Trophoblast cell (in vitro differentiated cells and primary cell): ENCODE data around the gene CDK15.
"Not testable (repeated sequence)": the region's sequence is repeated elsewhere in the genome, so short reads cannot be mapped to it uniquely, and the experiment has no call there.

ENCODE experiments used
- DNase-seq, 2 donors: peaks; one replicate each; pipeline ENCODE4 v3.0.0-alpha.2; 2016
- H2AFZ ChIP-seq: 2 replicates; pipeline ENCODE4 v1.6.1; 2013; ENCODE audit warnings: low read length, moderate library complexity, mild to moderate bottlenecking; ENCODE audit not compliant: insufficient read depth, poor library complexity
- H2AK5ac ChIP-seq: 2 replicates; pipeline ENCODE4 v1.6.1; 2013; ENCODE audit warnings: mild to moderate bottlenecking, low read length
- H2BK120ac ChIP-seq: 2 replicates; pipeline ENCODE4 v1.6.1; 2013; ENCODE audit warnings: low read length, mild to moderate bottlenecking, moderate library complexity; ENCODE audit not compliant: insufficient read depth, poor library complexity
- H2BK12ac ChIP-seq: 2 replicates; pipeline ENCODE4 v1.6.1; 2013; ENCODE audit warnings: mild to moderate bottlenecking, low read length, moderate library complexity
- H2BK5ac ChIP-seq: 2 replicates; pipeline ENCODE4 v1.6.1; 2013; ENCODE audit warnings: low read length, low read depth, moderate library complexity, mild to moderate bottlenecking; ENCODE audit not compliant: poor library complexity
- H3K14ac ChIP-seq: 2 replicates; pipeline ENCODE4 v1.6.1; 2013; ENCODE audit warnings: mild to moderate bottlenecking, low read length
- H3K18ac ChIP-seq: 2 replicates; pipeline ENCODE4 v1.6.1; 2013; ENCODE audit warnings: mild to moderate bottlenecking, low read length
- H3K23ac ChIP-seq: 2 replicates; pipeline ENCODE4 v1.6.1; 2013; ENCODE audit warnings: low read length
- H3K27ac ChIP-seq: 2 replicates; pipeline ENCODE4 v1.5.1; 2013; ENCODE audit warnings: low read depth, mild to moderate bottlenecking, inconsistent platforms, low read length, moderate library complexity
- H3K27me3 ChIP-seq: 2 replicates; pipeline ENCODE4 v1.6.1; 2013; ENCODE audit warnings: inconsistent platforms, mild to moderate bottlenecking, low read length, moderate library complexity; ENCODE audit not compliant: insufficient read depth
- H3K36me3 ChIP-seq, 2 experiments: 1 replicate in 1 of 2; 2 replicates in 1 of 2; pipeline ENCODE4 v1.6.1; 2013; ENCODE audit warnings: low read length in 2 of 2, mild to moderate bottlenecking in 2 of 2, moderate library complexity in 1 of 2; ENCODE audit not compliant: insufficient read depth in 2 of 2, control insufficient read depth in 1 of 2
- H3K4ac ChIP-seq: 2 replicates; pipeline ENCODE4 v1.6.1; 2013; ENCODE audit warnings: low read depth, mild to moderate bottlenecking, low read length, moderate library complexity
- H3K4me1 ChIP-seq, 2 experiments: 1 replicate in 1 of 2; 2 replicates in 1 of 2; pipeline ENCODE4 v1.6.1; 2013; ENCODE audit warnings: low read length in 2 of 2, mild to moderate bottlenecking in 2 of 2, moderate library complexity in 1 of 2; ENCODE audit not compliant: insufficient read depth in 2 of 2, control insufficient read depth in 1 of 2
- H3K4me2 ChIP-seq: 2 replicates; pipeline ENCODE4 v1.6.1; 2013; ENCODE audit warnings: inconsistent platforms, mild to moderate bottlenecking, low read length, moderate library complexity
- H3K4me3 ChIP-seq: 2 replicates; pipeline ENCODE4 v1.5.1; 2013; ENCODE audit warnings: mild to moderate bottlenecking, low read depth, low read length, inconsistent platforms
- H3K79me1 ChIP-seq: one replicate; pipeline ENCODE4 v1.6.1; 2013; ENCODE audit warnings: low read length
- H3K79me2 ChIP-seq: 2 replicates; pipeline ENCODE4 v1.6.1; 2013; ENCODE audit warnings: low read length, mild to moderate bottlenecking; ENCODE audit not compliant: control insufficient read depth, insufficient read depth, poor library complexity
- H3K9ac ChIP-seq: 2 replicates; pipeline ENCODE4 v1.6.1; 2013; ENCODE audit warnings: mild to moderate bottlenecking, low read length
- H3K9me3 ChIP-seq: 2 replicates; pipeline ENCODE4 v1.6.1; 2013; ENCODE audit warnings: low read depth, mild to moderate bottlenecking, control low read depth, inconsistent platforms, low read length; ENCODE audit not compliant: insufficient read depth
- H4K12ac ChIP-seq: 2 replicates; pipeline ENCODE4 v1.6.1; 2013; ENCODE audit warnings: low read depth, mild to moderate bottlenecking, low read length, moderate library complexity
- H4K8ac ChIP-seq: 2 replicates; pipeline ENCODE4 v1.6.1; 2013; ENCODE audit warnings: low read depth, mild to moderate bottlenecking, low read length, moderate library complexity
- H4K91ac ChIP-seq: one replicate; pipeline ENCODE4 v1.6.1; 2013; ENCODE audit warnings: low read depth, mild to moderate bottlenecking, low read length, moderate library complexity
- WGBS: extraction: QIAGEN DNeasy Blood & Tissue Kit; methylation state at CpG from one replicate; pipeline ENCODE4 v1.1.7; 2013; ENCODE audit warnings: missing lambda C conversion rate; ENCODE audit not compliant: insufficient read length, insufficient coverage; ENCODE audit errors: extremely low coverage; 5-methylcytosine and 5-hydroxymethylcytosine counted together

CDK15 gene

GRCh38 chr2:201797175-201797840 is 9.0 kb upstream of the CDK15 start:
- Histone ChIP-seq H3K9me3 (no peaks in the 10 kb centered on the region), H3K18ac (no peak overlapping the region), H3K9ac (no peak overlapping the region), H4K91ac (no peak overlapping the region), H3K4me3 (no peak overlapping the region), H3K23ac (no peak overlapping the region), H3K27me3 (no peaks in the 10 kb centered on the region), H2BK5ac (no peak overlapping the region), H2AK5ac (no peak overlapping the region), H2BK12ac (no peak overlapping the region), H4K12ac (no peak overlapping the region), H2BK120ac (no peak overlapping the region), H4K8ac (no peak overlapping the region), H3K14ac (no peak overlapping the region), H3K79me1 (no peaks in the 10 kb centered on the region), H3K4me1 (peaks cover 0 to 5% of the 10 kb centered on the region in 2 experiments), H3K27ac (no peak overlapping the region), H3K36me3 (no peaks in the 10 kb centered on the region), H2AFZ (no peak overlapping the region), H3K79me2 (no peaks in the 10 kb centered on the region), H3K4ac (no peak overlapping the region), H3K4me2 (no peak overlapping the region)
- peak in 1 of 2 donors; percentile 16 for DNase-seq
- WGBS: no CpG with 5 or more reads among the region's 5 CpGs

GRCh38 chr2:201798252-201798913 is 8.0 kb upstream of the CDK15 start:
- Histone ChIP-seq H3K79me1 (no peaks in the 10 kb centered on the region), H3K9ac (no peak overlapping the region), H2BK12ac (no peak overlapping the region), H2BK5ac (no peak overlapping the region), H3K27ac (no peak overlapping the region), H4K12ac (no peak overlapping the region), H2BK120ac (no peak overlapping the region), H3K79me2 (no peaks in the 10 kb centered on the region), H3K27me3 (no peaks in the 10 kb centered on the region), H4K8ac (no peak overlapping the region), H3K23ac (no peak overlapping the region), H3K4me2 (no peak overlapping the region), H3K18ac (no peak overlapping the region), H3K4me1 (peaks cover 0 to 5% of the 10 kb centered on the region in 2 experiments), H3K9me3 (no peaks in the 10 kb centered on the region), H2AFZ (no peak overlapping the region), H2AK5ac (no peak overlapping the region), H3K4ac (no peak overlapping the region), H3K36me3 (no peaks in the 10 kb centered on the region), H4K91ac (no peak overlapping the region), H3K4me3 (no peak overlapping the region), H3K14ac (no peak overlapping the region)
- DNase-seq: peak; percentile 34 to 76
- no CpG with 5 or more reads among the region's 7 CpGs for WGBS

- H3K9ac ChIP-seq, DNase-seq, H3K14ac ChIP-seq, H3K27me3 ChIP-seq, H4K12ac ChIP-seq, H3K27ac ChIP-seq, H2AK5ac ChIP-seq, H3K4me3 ChIP-seq, H3K79me1 ChIP-seq, H4K91ac ChIP-seq, H3K18ac ChIP-seq, H3K4me1 ChIP-seq, H4K8ac ChIP-seq, H2BK12ac ChIP-seq, H2BK120ac ChIP-seq, H2BK5ac ChIP-seq, H3K36me3 ChIP-seq, H3K23ac ChIP-seq, H3K9me3 ChIP-seq, H2AFZ ChIP-seq, H3K4me2 ChIP-seq, H3K79me2 ChIP-seq, H3K4ac ChIP-seq: not testable (repeated sequence)
- whole genome bisulfite sequencing: no CpG with 5 or more reads among the region's 2 CpGs
Measured at GRCh38 chr2:201798914-201799285, 7.4 kb upstream of the CDK15 start.

DNA sequence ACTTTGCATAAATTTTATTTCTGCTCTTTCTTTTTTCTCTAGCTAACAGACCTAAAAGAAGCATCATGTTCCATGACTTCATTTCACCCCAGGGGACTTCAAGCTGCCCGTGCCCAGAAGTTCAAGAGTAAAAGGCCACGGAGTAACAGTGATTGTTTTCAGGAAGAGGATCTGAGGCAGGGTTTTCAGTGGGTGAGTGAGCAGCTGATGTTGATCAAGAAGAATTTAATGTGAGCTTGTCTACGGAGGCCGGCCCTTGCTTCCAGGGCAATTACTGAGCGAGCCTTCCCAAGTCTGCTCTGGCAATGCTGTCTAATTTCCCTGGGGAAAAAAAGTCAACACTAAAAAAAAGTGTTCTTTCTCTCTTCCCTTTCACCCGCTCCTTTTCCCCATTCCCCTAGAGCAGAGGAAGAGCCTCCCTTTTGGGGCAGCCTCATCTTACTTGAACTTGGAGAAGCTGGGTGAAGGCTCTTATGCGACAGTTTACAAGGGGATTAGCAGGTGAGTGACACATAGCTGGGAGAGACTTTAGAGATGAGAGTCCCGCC is 1.2 kb downstream of the CDK15 start:
- Histone ChIP-seq H2AK5ac (no peak overlapping the region), H3K4me3 (no peak overlapping the region), H3K9me3 (no peaks in the 10 kb centered on the region), H3K4me2 (peak overlapping the region; percentile 37), H3K23ac (no peak overlapping the region), H4K91ac (no peak overlapping the region), H3K9ac (no peak overlapping the region), H4K12ac (no peak overlapping the region), H2BK5ac (no peak overlapping the region), H3K14ac (no peak overlapping the region), H3K4ac (no peak overlapping the region), H3K27ac (no peak overlapping the region), H3K79me2 (no peaks in the 10 kb centered on the region), H3K27me3 (no peaks in the 10 kb centered on the region), H2AFZ (no peak overlapping the region), H4K8ac (no peak overlapping the region), H2BK120ac (no peak overlapping the region), H3K79me1 (no peaks in the 10 kb centered on the region), H3K18ac (no peak overlapping the region), H3K36me3 (no peaks in the 10 kb centered on the region), H2BK12ac (no peak overlapping the region), H3K4me1 (peaks cover 6 to 14% of the 10 kb centered on the region in 2 experiments)
- no CpG with 5 or more reads among the region's 8 CpGs for WGBS
- no peak for DNase-seq
